Activated gamma-delta T cell (primary cell): ENCODE data around the gene TTC5.
"Not testable (repeated sequence)": the region's sequence is repeated elsewhere in the genome, so short reads cannot be mapped to it uniquely, and the experiment has no call there.

ENCODE experiments used
- DNase-seq: peaks from one replicate; lab custom pipeline; 2025; lab: John Stamatoyannopoulos, UW
- total RNA-seq, 2 donors: gene quantifications; one replicate each; lab custom pipeline; 2026; lab: John Stamatoyannopoulos, UW

TTC5 gene
- 27.0 to 27.4 reads per million in 2 donors for total RNA-seq

DNA sequence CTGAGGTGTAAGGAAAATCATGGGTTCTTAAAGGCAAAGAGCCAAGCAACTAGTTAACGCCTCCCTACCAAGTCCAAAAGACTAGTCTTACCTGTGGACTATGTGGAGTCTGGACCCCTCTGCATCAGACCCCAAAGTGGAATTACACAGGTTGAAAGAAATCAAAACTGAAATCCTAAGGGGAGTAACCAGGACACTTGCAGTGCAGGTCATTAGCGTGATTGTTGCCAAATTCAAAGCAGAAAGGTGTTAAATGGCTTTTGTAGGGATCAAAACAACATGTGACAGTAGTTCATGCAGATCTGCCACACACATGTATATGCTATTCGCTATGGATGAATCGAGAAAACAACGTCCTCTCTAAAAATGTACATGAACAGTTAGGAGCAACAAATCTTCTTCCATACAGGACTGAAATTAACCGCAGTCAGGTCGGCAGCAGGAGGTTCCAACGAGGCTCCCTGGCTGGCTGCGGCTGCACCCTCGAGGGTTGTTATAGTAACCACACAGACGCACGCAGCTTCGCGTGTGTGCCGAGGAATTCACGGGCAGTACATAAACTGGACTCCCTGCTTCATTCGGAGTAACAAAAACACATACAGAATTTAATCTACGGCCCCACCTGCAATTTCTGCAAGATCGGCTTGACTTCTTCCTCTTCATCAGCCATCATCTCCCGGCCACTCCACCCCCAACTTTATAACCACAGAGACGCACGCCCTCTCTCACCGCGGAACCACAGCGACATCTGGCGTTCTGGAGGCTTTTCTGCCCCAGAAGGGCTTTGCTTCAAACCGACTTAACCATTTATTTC, at the start of gene TTC5:
Gene TTC5 (minus strand): TSS at position 687 of the 814 bp plus-strand sequence. CDS start 14 bp downstream, at position 673.
- DNase-seq, result peak; percentile 36

GRCh38 chr14:20350860-20351259, 45.1 kb upstream of the TTC5 start:
- DNase-seq, result no peak

- no peak for DNase-seq
These were observed 44.5 kb upstream of the TTC5 start for GRCh38 chr14:20350282-20350681.

DNA sequence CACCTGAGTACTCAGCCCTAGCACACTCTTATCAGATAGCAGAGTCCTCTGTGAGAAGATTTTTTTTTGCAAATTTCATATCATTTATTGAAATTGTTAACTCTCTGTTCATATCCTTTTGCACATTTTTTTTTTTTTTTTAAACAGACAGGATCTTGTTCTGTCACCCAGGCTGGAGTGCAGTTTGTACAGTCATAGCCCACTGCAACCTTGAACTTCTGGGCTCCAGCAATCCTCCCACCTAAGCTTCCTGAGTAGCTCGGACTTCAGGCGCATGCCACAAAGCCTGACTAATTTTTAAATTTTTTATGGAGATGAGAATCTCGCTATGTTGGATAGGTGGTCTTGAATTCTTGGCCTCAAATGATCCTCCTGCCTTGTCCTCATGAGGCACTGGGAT, 42.0 kb upstream of the TTC5 start:
- DNase-seq, result no peak

DNA sequence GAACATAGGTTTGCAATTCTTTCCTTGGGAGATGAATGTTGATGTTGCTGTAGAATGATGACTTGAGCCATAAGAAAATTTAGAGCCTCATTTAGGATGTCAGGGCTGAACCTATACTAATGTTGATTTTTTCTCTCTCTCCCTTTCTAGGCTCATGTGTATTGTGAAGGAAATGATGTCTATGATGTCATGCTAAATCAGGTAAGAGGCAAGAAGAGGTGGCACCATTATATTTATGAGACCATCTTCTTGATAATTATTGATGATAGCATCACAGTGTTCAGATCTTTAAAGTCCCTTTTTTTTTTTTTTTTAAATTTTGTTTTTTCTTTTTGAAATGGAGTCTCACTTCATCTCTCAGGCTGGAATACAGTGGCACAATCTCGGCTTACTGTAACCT, 41.0 kb upstream of the TTC5 start:
- no peak for DNase-seq

GRCh38 chr14:20345366-20345765, 39.6 kb upstream of the TTC5 start:
- DNase-seq, result no peak

DNA sequence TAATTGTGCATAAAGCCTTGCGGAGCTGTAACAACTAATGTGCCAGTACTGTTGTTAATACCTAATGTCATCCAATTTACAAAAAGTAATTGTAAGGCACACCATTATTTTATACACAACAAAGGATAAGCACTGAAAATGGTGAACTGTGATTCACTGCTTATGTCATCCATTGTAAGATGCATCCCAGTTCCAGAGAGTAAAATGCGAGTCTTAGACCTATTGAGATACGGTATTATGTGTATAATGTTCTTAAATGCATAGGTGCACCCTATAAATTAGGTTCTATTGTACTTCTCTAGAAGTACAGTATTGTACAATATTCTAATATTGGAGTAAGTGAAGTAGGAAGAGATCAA, 38.1 kb upstream of the TTC5 start:
- no peak for DNase-seq

- DNase-seq, result peak; percentile 85
These were observed 37.5 kb upstream of the TTC5 start, which contains the start of gene PARP2 for GRCh38 chr14:20343092-20343861. TSS of gene PARP2 (plus strand) at chr14:20343635. CDS start at chr14:20343642, 7 bp downstream.

DNA sequence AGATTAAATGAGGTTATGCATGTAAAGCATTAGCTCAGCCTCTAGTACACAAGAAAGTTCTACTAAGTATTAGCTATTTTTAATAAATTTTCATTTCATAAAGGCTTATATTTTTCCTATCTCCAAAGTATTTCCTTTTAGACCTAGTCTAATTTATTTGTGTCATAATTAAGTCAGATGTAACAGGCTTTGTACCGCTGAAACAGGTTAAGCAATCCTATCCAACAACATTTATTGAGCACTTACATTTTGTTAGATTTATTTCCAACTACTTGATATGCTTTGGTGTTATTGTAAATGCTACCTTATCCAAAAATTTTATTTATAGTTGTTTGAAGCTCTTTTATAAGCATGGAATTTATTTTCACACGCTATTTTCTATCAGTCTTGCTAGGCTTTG, 35.9 kb upstream of the TTC5 start:
- DNase-seq, result no peak

- DNase-seq, result not testable (repeated sequence)
These were observed 35.3 kb upstream of the TTC5 start for GRCh38 chr14:20341032-20341431.

- no peak for DNase-seq
These were observed 28.3 kb upstream of the TTC5 start for GRCh38 chr14:20334017-20334416.

DNA sequence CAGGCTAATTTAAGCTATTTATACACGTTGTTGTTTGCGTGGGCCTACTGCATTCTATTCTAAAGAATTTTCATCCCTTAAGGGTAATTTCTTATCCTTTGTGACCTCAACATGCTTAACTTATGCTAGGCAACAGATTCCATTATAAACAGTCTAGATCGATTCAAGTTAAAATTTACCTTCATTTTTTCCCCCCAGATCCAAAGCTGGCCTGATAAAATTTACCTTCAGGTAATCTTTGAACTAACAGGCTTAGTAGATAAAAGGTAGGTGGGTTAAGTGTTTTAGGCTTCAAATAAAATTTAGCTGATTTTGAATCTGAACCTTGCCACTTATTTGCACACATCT, 27.7 kb upstream of the TTC5 start:
- DNase-seq, result no peak

GRCh38 chr14:20332788-20333493, 27.2 kb upstream of the TTC5 start, which contains the start of gene CCNB1IP1:
TSS of gene CCNB1IP1 (minus strand) at chr14:20333279. CDS start at chr14:20316523, 16,756 bp downstream.
- DNase-seq, result no peak

- DNase-seq, result no peak
These were observed 26.7 kb upstream of the TTC5 start for GRCh38 chr14:20332431-20332787.

DNA sequence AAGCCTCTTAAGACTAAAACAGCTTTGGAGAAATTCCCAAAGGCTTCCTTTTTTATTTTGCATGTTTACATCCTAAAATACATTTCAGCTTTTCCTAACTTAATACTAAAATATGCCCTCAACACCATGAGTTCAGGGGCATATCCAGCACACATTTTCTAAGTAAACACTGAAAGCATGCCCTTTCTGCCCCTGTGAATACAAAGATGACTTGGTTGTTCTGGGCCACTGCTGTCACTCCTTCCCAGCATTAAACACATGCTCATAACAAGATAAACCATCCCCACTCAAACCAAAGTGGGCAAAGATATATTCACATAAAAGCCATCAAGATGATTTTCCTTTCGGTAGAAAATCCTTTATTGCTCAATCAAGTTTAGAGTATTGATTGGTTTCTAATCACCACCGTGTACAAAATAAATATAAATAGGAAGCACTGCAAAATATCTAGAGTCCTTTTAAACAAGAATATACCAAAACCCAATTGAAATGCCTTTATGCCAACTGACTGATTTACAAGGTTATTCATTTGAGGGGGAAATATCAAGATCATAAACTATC, 25.4 kb upstream of the TTC5 start:
- DNase-seq, result no peak

DNA sequence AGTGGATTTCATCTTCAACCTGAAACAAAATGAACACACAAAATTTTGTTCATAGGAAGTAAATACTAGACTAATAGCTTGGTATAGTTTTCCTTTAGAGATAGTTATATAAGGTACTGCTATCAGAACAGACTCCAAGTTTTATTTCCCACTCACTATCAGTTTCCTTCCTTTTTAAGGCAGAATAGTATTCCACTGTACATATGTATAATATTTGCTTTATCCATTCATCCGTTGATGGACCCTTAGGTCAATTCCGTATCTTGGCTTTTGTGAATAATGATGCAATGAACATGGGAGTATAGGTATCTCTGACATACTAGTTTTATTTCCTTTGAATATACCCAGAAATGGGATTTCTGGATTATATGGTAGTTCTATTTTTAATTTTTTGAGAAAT, 23.6 kb upstream of the TTC5 start:
- no peak for DNase-seq

DNA sequence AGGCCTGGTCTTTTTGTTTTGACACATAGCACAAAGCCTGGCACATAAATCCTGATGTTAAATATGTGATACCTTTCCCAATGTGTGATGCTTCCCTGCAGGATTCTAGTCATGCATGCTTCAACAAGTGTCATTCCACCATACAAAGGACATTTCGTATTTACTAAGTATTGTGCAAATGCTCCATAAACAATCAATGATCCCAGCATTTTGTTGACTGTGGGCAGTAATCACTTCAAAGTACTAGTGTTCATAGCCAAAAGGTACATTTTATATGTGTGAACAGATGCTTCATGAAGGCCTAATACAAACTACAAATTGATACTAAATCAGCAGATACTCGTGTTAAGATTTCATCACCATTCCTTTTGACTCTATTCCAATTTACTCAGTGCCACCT, 23.0 kb upstream of the TTC5 start:
- no peak for DNase-seq

- no peak for DNase-seq
These were observed 21.5 kb upstream of the TTC5 start for GRCh38 chr14:20327005-20327869.

DNA sequence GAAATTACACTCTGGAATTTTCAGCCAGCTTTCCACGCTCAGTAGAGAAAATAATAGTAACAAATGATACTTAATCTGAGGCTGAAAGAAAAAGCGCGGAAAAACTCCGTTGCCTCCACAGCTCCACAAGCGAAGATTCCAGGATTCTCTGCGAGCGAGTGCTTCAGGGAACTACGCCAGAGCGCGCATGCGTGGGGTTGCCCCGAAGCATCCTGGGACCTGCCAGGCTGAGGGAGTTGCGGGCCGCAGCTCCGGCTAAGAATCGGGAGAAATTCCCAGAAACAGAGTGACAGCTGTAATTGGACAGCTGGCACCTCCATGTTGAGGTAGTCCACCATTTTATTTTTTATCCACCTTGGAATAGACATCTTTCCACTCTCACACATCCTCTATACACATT, 12.0 kb upstream of the TTC5 start:
- no peak for DNase-seq

DNA sequence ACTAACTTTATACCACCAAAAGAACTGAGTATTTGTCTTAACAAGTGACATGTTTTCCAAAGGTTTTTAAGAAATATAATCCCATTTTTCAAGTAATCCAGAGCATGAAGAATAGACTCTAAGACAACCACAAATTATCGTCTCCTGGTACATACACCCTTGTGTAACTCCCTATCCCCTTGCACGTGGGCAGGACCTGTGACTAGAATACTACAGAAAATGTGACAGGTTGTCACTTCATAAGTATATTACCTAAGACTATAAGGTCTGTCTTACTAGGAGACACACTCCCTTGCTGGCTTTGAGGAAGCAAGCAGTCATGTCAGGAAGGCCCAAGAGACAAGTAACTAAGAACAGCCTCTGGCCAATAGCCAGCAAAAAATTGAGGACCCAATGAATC, 8.3 kb upstream of the TTC5 start:
- no peak for DNase-seq

- DNase-seq, result no peak
These were observed 300 bp upstream of the TTC5 start for GRCh38 chr14:20306079-20306423.
